ENCODE data around the gene SNTA1. TPM values are rescaled to one million over a fixed set of nuclear protein-coding genes. Genes with fewer than 3 reads are reported as not detected.
"Not testable (repeated sequence)": the region's sequence is repeated elsewhere in the genome, so short reads cannot be mapped to it uniquely, and the experiment has no call there.

The SNTA1 gene
- total and polyA plus RNA-seq, 2 of the 8 experiments (the other 6 are each of a cell fraction or from before 2014, with no cell fraction given) = 4.5 to 8.0 TPM

DNA sequence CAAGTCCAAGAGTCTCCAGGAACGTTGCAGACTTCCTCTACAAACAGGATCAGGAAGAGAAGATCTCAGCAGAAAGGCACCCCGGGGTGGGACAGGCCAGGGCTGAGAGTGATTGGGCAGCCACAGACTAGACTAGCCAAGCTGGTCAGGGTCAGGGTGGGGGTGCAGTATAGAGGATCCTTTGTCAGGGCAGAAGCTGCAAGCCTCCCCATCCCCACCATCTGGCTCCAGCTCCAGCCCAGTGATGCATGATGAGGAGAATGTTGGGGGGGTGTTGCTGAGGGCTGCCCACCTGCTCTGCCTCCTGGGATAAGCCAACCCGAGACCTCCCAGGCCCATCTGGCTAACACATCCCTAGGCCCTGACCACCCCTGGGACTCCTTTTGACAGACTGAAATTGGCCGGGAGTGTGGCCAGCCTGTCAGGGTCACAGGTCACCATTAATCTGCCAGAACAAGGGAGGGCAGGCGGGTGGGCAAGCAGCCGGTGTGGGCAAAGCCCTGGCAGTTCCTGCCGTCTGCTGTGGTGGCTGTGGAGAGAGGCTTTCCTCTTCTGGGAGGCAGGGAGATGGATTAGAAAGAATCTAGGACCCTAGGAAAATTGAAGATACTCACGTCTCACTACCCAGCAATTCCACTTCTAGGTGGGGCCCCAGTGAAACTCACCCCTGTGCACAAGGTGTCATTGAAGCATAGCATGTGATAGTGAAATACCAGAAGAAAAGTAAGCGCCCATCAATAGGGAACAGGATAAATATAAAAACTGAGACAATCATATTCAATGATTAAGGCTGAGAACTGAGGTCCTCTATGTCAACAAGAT is 22.1 kb upstream of the SNTA1 start (continued):
- TF ChIP-seq HDAC6 (IDR thresholded peaks at IDR 0.05; ENCODE audit: low read depth, low read length) = no peak
- TF ChIP-seq SP4 (IDR thresholded peaks at IDR 0.05; ENCODE audit: low read length) = no peak
- no peak for TF ChIP-seq CHD2 (IDR thresholded peaks at IDR 0.05; ENCODE audit: low read length)
- TF ChIP-seq BCL11A (IDR thresholded peaks at IDR 0.05; ENCODE audit: low read depth in 2 of 2, low read length in 2 of 2) = no peak

DNA sequence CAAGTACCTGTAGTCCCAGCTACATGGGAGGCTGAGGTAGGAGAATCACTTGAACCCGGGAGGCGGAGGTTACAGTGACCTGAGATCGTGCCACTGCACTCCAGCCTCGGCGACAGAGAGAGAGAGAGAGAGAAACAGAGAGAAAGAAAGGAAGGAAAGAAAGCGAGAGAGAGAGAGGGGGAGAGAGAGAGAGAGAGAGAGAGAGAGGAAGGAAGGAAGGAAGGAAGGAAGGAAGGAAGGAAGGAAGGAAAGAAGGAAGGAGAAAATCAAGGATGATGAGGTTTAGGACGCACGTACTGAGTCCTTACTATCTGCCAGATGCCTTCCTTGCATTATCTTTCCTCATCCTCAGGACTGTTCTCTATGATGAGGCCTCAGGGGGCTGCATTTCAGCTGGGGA is 21.2 kb upstream of the SNTA1 start:
- H3K4me1 ChIP-seq (replicated peaks in 1 of 4; ENCODE audit: control insufficient read depth in 3 of 4, insufficient read depth in 4 of 4, low read length in 3 of 4); H2BK5ac ChIP-seq (ENCODE audit: low read depth, low read length); H2BK15ac ChIP-seq (ENCODE audit: low read length); H2BK12ac ChIP-seq (ENCODE audit: low read depth, low read length); H3K4me2 ChIP-seq (ENCODE audit: insufficient read depth in 1 of 2, low read depth in 2 of 2, low read length in 2 of 2); H3K36me3 ChIP-seq (ENCODE audit: control insufficient read depth in 2 of 4, insufficient read depth in 4 of 4, low read length in 3 of 4); H3K9ac ChIP-seq (replicated peaks in 1 of 4; ENCODE audit: extremely low read depth in 1 of 4, low read depth in 3 of 4, low read length in 3 of 4); FAIRE-seq; H3K23ac ChIP-seq (ENCODE audit: insufficient read length); H3K4me3 ChIP-seq (ENCODE audit: extremely low read depth in 1 of 4, insufficient read depth in 2 of 4, low read depth in 3 of 4, low read length in 4 of 4); DNase-seq (ENCODE audit: low read depth in 1 of 2, low spot score in 2 of 2); H2AK5ac ChIP-seq (ENCODE audit: low read depth, low read length); H4K5ac ChIP-seq (ENCODE audit: insufficient read length, low read depth, low read length); H4K8ac ChIP-seq (ENCODE audit: extremely low read depth, insufficient read depth, low read length); H3K14ac ChIP-seq (ENCODE audit: insufficient read length); H4K20me1 ChIP-seq (replicated peaks in 1 of 2; ENCODE audit: control insufficient read depth in 1 of 2, insufficient read depth in 2 of 2, low read length in 2 of 2); H3K79me1 ChIP-seq (ENCODE audit: low read depth, low read length); H3K27me3 ChIP-seq (replicated peaks in 1 of 4; ENCODE audit: control insufficient read depth in 3 of 4, extremely low read depth in 1 of 4, insufficient read depth in 3 of 4, low read length in 3 of 4); H3K23me2 ChIP-seq (ENCODE audit: low read depth, low read length); H2BK120ac ChIP-seq (replicated peaks; ENCODE audit: low read depth, low read length); H3K18ac ChIP-seq (ENCODE audit: extremely low read depth, low read length); H3K79me2 ChIP-seq (ENCODE audit: control insufficient read depth in 1 of 2, insufficient read depth in 2 of 2, low read length in 2 of 2); H3K27ac ChIP-seq (ENCODE audit: low read depth, low read length); H3K56ac ChIP-seq (replicated peaks; ENCODE audit: insufficient read length, low read depth, low read length); H3K4ac ChIP-seq (replicated peaks; ENCODE audit: insufficient read length, low read depth, low read length); H4K91ac ChIP-seq (replicated peaks; ENCODE audit: insufficient read length, low read length); H3K9me3 ChIP-seq (ENCODE audit: insufficient read depth in 2 of 2, low read depth in 1 of 2, low read length in 1 of 2); H2AFZ ChIP-seq (ENCODE audit: low read length); H2BK20ac ChIP-seq (ENCODE audit: low read length): not testable (repeated sequence)
- CTCF ChIA-PET (ENCODE audit: partially characterized antibody) = interaction anchor here (1.5 kb wide), 1 partner anchor 24 kb away, joined by 4 read pairs; no protein-coding TSS in a partner anchor
- WGBS, 2 experiments (ENCODE audit: extremely low coverage in 1 of 2, insufficient coverage in 1 of 2, insufficient read length in 1 of 2, insufficient replicate concordance in 2 of 2, low coverage in 1 of 2, low lambda C conversion rate in 2 of 2, missing lambda C conversion rate in 1 of 2) = 94% methylated on average over 7 of the region's 8 CpGs; no CpG with 5 or more reads in 1 of the 2 experiments
- POLR2A ChIA-PET (ENCODE audit: partially characterized antibody) = interaction anchor here (0.7 kb wide), 1 partner anchor 32 kb away, joined by 4 read pairs; no protein-coding TSS in a partner anchor

All from H1 (cell line).